Muscle of arm (tissue), 12 donors: Measurements from ENCODE around the gene RABGEF1. TPM values are rescaled to one million over a fixed set of nuclear protein-coding genes. Genes with fewer than 3 reads are reported as not detected.
"Not testable (repeated sequence)": the region's sequence is repeated elsewhere in the genome, so short reads cannot be mapped to it uniquely, and the experiment has no call there.

Source experiments
- DNase-seq: peaks from one replicate; pipeline ENCODE4 v3.0.0-alpha.2; 2013
- polyA plus RNA-seq, 12 donors: library from polyadenylated mRNA; unstranded; fragments of 120-200 nt; gene quantifications; one replicate each; pipeline ENCODE4 v1.2.1, GENCODE V29; 2013; ENCODE audit not compliant: insufficient read length in 12 of 12

Gene RABGEF1
- polyA plus RNA-seq, 12 donors, result 15.0 to 31.4 (median 21.1) TPM; not detected in 1

GRCh38 chr7:66763633-66764355 is 23.3 kb downstream of the RABGEF1 start:
- not testable (repeated sequence) for DNase-seq

GRCh38 chr7:66764905-66765304 is 24.4 kb downstream of the RABGEF1 start:
- not testable (repeated sequence) for DNase-seq

GRCh38 chr7:66765322-66766025 is 24.9 kb downstream of the RABGEF1 start:
- DNase-seq, result not testable (repeated sequence)

GRCh38 chr7:66766041-66766440 is 25.5 kb downstream of the RABGEF1 start:
- no peak for DNase-seq

- not testable (repeated sequence) for DNase-seq
These were observed 27.0 kb downstream of the RABGEF1 start for GRCh38 chr7:66767486-66767885.

GRCh38 chr7:66768865-66769832 is 28.6 kb downstream of the RABGEF1 start:
- DNase-seq, result no peak

- DNase-seq, result no peak
These were observed 29.4 kb downstream of the RABGEF1 start for GRCh38 chr7:66769833-66770512.

GRCh38 chr7:66771795-66772194 is 31.3 kb downstream of the RABGEF1 start:
- DNase-seq, result no peak

GRCh38 chr7:66773744-66774143 is 33.2 kb downstream of the RABGEF1 start:
- DNase-seq, result not testable (repeated sequence)

- DNase-seq, result not testable (repeated sequence)
These were observed 35.9 kb downstream of the RABGEF1 start for GRCh38 chr7:66776383-66776782.

- DNase-seq, result no peak
These were observed 36.4 kb downstream of the RABGEF1 start for GRCh38 chr7:66776800-66777442.

GRCh38 chr7:66778201-66778600 is 37.7 kb downstream of the RABGEF1 start:
- no peak for DNase-seq

GRCh38 chr7:66779669-66780409 is 39.3 kb downstream of the RABGEF1 start:
- no peak for DNase-seq

GRCh38 chr7:66781408-66782090 is 41.0 kb downstream of the RABGEF1 start:
- DNase-seq, result no peak

GRCh38 chr7:66782875-66783274 is 42.3 kb downstream of the RABGEF1 start:
- not testable (repeated sequence) for DNase-seq

- not testable (repeated sequence) for DNase-seq
These were observed 43.5 kb downstream of the RABGEF1 start for GRCh38 chr7:66783887-66784595.

GRCh38 chr7:66790196-66790595 is 49.7 kb downstream of the RABGEF1 start:
- DNase-seq, result no peak

- DNase-seq, result no peak
These were observed 50.2 kb downstream of the RABGEF1 start for GRCh38 chr7:66790725-66791124.

GRCh38 chr7:66800591-66800990 is 60.1 kb downstream of the RABGEF1 start:
- no peak for DNase-seq
